GM12892 (cell line): ENCODE measurements around the gene ABCC3.

ENCODE experiments used
- DNase-seq: peaks from one replicate; pipeline ENCODE4 v3.0.0; 2011; ENCODE audit not compliant: insufficient read length
- FAIRE-seq: peaks from 2 replicates; lab custom pipeline; 2011; peaks lifted over from hg19 to GRCh38; lab: Jason Lieb, UNC
- POLR2A ChIP-seq: IDR thresholded peaks from 2 replicates; pipeline ENCODE4 v1.6.1; 2011; ENCODE audit warnings: low read depth, low read length, control low read depth
- POLR2AphosphoS5 ChIP-seq: IDR thresholded peaks from 2 replicates; pipeline ENCODE4 v1.6.1; 2011; ENCODE audit warnings: low read depth, low read length, control low read depth
- TAF1 ChIP-seq: IDR thresholded peaks from 2 replicates; pipeline ENCODE4 v1.6.1; 2011; ENCODE audit warnings: low read depth, mild to moderate bottlenecking, control low read depth, low read length, borderline replicate concordance

Gene ABCC3

GRCh38 chr17:50638966-50639713 lies 4.5 kb downstream of the ABCC3 start:
- no peak for TF ChIP-seq POLR2AphosphoS5
- no peak for TF ChIP-seq TAF1
- TF ChIP-seq POLR2A = no peak
- DNase-seq (no peak), FAIRE-seq (no peak)

DNA sequence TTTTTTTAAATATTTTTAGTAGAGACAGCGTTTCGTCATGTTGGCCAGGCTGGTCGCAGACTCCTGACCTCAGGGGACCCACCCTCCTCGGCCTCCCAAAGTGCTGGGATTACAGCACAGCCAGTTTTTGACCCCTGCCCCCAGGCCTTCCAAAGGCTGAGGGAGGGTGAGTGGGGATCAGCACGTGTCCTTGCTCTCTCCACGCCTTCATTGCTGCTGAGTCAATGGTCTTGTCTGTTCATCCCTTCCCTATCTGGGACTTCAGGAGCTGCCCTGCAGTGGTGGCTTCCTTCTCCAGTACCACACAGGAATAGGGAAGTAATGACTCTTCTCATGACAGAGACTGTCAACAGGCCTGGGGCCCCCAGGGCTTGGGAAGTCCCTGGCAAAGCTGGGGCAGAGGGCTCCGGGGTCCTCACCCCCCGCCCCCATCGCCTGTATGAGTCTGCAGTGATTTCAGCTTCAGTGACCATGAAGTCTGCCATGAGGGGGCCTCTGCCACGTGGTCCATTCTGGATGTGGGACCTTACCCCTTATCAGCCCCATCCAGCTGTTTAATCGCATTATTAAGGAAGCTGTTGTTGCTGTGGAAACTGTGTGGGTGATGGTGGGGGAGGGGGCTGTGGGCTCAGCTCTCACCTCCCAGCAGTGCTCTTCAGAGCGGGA lies 6.1 kb downstream of the ABCC3 start:
- FAIRE-seq (no peak), DNase-seq (no peak)
- TF ChIP-seq POLR2A (no peak), POLR2AphosphoS5 (no peak), TAF1 (no peak)

GRCh38 chr17:50641357-50641756 lies 6.7 kb downstream of the ABCC3 start:
- TF ChIP-seq TAF1 (no peak), POLR2A (no peak), POLR2AphosphoS5 (no peak)
- DNase-seq (no peak), FAIRE-seq (no peak)

DNA sequence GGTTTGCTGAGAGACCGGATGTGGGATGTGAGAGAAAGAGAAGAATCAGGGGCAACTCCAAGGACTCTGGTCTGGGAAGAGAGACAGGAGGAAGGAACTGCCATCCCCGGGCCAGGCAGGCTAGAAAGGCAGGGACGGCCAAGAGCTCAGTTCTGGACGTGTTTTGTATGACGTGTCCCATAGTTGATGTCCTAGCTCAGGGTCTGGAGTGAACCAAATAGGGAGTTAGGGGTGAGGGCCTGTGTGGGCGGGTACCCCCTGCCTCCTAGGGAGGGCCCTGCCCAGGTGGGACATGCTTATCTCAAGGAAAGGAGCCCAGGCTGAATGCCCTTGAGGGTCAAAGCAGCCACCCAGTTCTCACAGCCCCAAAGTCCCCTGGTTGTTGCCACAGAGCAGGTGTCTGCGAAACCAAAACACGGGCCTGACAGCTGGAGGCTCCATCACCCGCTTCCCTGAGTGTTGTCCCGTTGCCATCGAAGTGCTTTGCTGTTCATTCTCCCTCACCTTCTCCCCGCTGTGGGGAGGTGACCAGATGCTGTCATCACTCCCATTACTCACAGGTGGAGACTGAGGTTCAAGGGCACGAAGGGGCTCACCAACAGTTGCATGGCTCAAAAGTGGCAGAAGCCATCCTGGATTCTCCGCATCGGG lies 7.5 kb downstream of the ABCC3 start:
- FAIRE-seq = no peak
- no peak for DNase-seq
- TF ChIP-seq TAF1 = no peak
- no peak for TF ChIP-seq POLR2AphosphoS5
- no peak for TF ChIP-seq POLR2A

DNA sequence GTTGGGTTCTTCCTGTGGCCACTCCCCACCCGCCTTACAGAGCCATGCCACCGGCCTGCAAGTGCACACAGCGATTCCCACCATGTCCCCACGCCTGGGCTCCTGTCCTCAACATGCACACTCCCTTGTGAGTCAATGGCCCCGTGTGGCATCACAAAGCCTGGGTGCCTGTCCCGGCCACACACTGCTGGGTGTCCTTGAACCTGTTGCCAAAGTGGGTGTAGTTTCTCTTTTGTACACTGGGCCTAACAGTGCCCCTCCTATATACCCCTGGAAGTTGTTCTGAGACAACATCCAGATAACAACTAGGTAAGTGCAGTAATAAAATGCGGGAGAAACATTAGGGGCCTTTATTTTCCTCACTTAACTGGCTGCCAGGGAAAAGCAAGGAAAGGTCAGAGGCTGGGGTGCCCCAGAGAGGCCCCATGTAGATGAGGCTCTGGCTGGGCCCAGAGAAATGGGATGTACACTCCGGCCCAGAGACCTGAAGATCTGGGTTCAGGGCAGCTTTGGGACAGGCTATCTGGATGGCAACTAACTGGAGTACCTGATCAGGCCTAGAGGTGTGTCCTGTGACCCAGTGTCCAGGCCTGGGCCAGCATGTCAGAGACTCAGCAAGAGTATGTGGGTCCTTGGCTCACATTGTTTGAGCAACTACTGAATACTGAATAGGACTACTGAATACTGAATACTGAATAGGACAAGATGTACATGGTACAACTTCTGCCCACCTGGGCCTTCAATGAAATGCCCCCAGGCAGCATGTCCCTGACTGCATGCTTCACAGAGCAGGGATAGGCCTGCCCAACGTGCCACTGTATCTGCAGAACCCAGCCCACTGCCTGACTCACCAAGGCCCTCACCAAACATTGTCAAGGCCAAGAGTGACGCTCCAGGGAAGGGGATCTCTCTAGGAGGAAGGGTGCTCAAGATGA lies 8.3 kb downstream of the ABCC3 start:
- DNase-seq = no peak
- FAIRE-seq = no peak
- TF ChIP-seq TAF1 (no peak), POLR2AphosphoS5 (no peak), POLR2A (no peak)

- TF ChIP-seq POLR2AphosphoS5 = no peak
- TF ChIP-seq TAF1 = no peak
- TF ChIP-seq POLR2A = no peak
- FAIRE-seq (no peak), DNase-seq (no peak)
Measured at GRCh38 chr17:50645748-50646682, 11.3 kb downstream of the ABCC3 start.

- DNase-seq (no peak), FAIRE-seq (no peak)
- TF ChIP-seq TAF1 (no peak), POLR2A (no peak)
Measured at GRCh38 chr17:50647187-50647586, 12.5 kb downstream of the ABCC3 start.

DNA sequence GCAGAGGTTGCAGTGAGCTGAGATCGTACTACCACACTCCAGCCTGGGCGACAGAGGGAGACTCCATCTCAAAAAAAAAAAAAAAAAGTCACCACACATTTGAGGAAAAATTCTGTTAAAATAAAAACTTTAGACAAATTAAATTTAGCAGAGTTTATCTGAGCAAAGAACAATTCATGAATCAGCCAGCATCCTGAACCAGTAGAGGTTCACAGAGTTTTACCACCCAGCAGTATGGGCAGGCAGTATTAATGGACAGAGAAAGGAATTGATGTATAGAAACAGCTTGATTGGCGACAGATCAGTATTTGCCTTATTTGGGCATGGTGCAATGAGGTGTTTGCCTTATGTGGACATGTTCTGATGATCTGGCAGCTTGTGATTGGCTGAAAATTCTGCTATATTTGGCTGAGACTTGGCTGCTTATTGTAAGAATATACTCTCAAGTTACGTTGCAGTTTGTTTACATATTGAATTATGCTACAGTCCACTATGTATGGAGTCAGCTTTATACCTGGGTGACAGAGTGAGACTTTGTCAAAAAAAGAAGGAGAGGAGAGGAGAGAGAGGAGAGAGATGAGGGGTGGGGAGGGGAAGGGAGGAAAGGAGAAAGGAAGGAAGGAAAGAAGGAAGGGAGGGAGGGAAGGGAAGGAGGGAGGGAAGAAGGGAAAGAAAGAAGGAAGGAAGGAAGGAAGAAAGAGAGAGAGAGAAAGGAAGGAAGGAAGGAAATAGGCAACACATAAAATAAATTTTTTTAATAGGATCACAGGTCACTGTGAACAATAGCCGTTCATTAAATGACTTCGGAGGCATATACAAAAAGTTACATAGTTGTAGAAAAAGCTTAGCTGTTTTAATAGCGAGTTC lies 14.6 kb downstream of the ABCC3 start:
- FAIRE-seq (no peak), DNase-seq (no peak)
- no peak for TF ChIP-seq POLR2AphosphoS5
- no peak for TF ChIP-seq POLR2A
- TF ChIP-seq TAF1 = no peak

- no peak for DNase-seq
- no peak for FAIRE-seq
- TF ChIP-seq TAF1 (no peak), POLR2A (no peak), POLR2AphosphoS5 (no peak)
Measured at GRCh38 chr17:50651661-50652060, 17.0 kb downstream of the ABCC3 start.

DNA sequence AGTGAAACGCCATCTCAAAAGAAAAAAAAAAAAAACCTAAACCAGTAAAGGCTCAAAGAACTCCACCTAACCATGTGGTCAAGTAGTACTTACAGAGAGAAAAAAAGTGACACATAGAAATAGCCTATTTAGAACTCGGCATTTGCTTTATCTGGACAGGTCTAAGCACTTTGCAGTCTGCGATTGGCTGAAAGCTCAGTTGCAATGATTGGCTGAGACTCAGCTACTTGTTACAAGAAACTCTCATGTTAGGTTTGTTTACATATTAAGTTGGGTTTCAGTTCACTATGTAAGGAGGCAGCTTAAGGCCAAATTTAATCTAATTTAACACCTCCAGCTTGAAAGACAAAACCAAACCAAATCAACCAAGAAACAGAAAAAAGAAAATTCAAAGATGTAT lies 19.1 kb downstream of the ABCC3 start:
- FAIRE-seq (no peak), DNase-seq (no peak)
- TF ChIP-seq TAF1 (no peak), POLR2A (no peak), POLR2AphosphoS5 (no peak)
